SK-N-SH (cell line): ENCODE results near the gene CHRNB2. TPM values are rescaled to one million over a fixed set of nuclear protein-coding genes. Genes with fewer than 3 reads are reported as not detected.

Source experiments
- CTCF ChIA-PET: fragments of 300-600, 350-600 bp; formaldehyde crosslinking; extraction: SDS; loops from one replicate; lab custom pipeline; 2021; lab: Yijun Ruan, JAX
- POLR2A ChIA-PET: fragments of 350-600 bp; sonication (Branson Sonifier 250); formaldehyde crosslinking; extraction: SDS; loops from one replicate; lab custom pipeline; 2020; ENCODE audit warnings: antibody characterized with exemption, inconsistent platforms; lab: Yijun Ruan, JAX
- DNase-seq: peaks from one replicate; pipeline ENCODE4 v3.0.0; 2012
- H2AFZ ChIP-seq: fragments of 200-600 bp; sonication (generic); 2 replicates; pipeline ENCODE4 v1.8.1; 2016; ENCODE audit warnings: antibody characterized with exemption, mild to moderate bottlenecking, low read depth
- H3F3A ChIP-seq: fragments of 200-600 bp; sonication (generic); replicated peaks from 2 replicates; pipeline ENCODE3; 2016; ENCODE audit warnings: antibody characterized with exemption, mild to moderate bottlenecking; ENCODE audit not compliant: insufficient read depth
- H3K27ac ChIP-seq, 2 experiments: fragments of 200-500 bp in 1 of 2; fragments of 200-600 bp in 1 of 2; sonication (Bioruptor generic) in 1 of 2; sonication (generic), shearing (Covaris generic) in 1 of 2; 2 replicates each; pipeline versions ENCODE4 v1.5.1 to v1.6.1; 2014 to 2016; ENCODE audit warnings: low read depth in 2 of 2, inconsistent platforms in 1 of 2, low read length in 1 of 2, mild to moderate bottlenecking in 1 of 2, mixed read lengths in 1 of 2
- H3K27me3 ChIP-seq: fragments of 200-600 bp; sonication (generic), shearing (Covaris generic); 2 replicates; pipeline ENCODE4 v1.6.1; 2016; ENCODE audit warnings: mixed run types; ENCODE audit not compliant: insufficient read depth
- H3K36me3 ChIP-seq, 2 experiments: fragments of 200-500 bp in 1 of 2; fragments of 200-600 bp in 1 of 2; sonication (Bioruptor generic) in 1 of 2; sonication (generic) in 1 of 2; replicated peaks in 1 of 2; 2 replicates each; pipeline versions ENCODE3 to v1.5.1; 2014 to 2016; ENCODE audit warnings: low read length in 1 of 2, mild to moderate bottlenecking in 1 of 2; ENCODE audit not compliant: insufficient read depth in 2 of 2, control insufficient read depth in 1 of 2
- H3K4me1 ChIP-seq, 2 experiments: fragments of 200-500 bp in 1 of 2; fragments of 200-600 bp in 1 of 2; sonication (Bioruptor generic) in 1 of 2; sonication (generic), shearing (Covaris generic) in 1 of 2; 2 replicates each; pipeline versions ENCODE4 v1.5.1 to v1.6.1; 2014 to 2016; ENCODE audit warnings: low read depth in 1 of 2, low read length in 1 of 2, mixed run types in 1 of 2; ENCODE audit not compliant: insufficient read depth in 2 of 2, control insufficient read depth in 1 of 2
- H3K4me2 ChIP-seq: fragments of 200-600 bp; sonication (generic), shearing (Covaris generic); 2 replicates; pipeline ENCODE4 v1.6.1; 2017; ENCODE audit warnings: mixed run types
- H3K4me3 ChIP-seq, 2 experiments: fragments of 200-500 bp in 1 of 2; fragments of 200-600 bp in 1 of 2; sonication (Bioruptor generic) in 1 of 2; sonication (generic), shearing (Covaris generic) in 1 of 2; 2 replicates each; pipeline versions ENCODE4 v1.5.1 to v1.8.1; 2014 to 2016; ENCODE audit warnings: low read depth in 2 of 2, inconsistent platforms in 1 of 2, low read length in 1 of 2, mild to moderate bottlenecking in 1 of 2, mixed read lengths in 1 of 2, moderate library complexity in 1 of 2
- H3K79me2 ChIP-seq: fragments of 200-600 bp; sonication (generic); 2 replicates; pipeline ENCODE4 v1.8.1; 2017; ENCODE audit warnings: mild to moderate bottlenecking; ENCODE audit not compliant: insufficient read depth
- H3K9ac ChIP-seq: fragments of 200-600 bp; sonication (generic); 2 replicates; pipeline ENCODE4 v1.6.1; 2017; ENCODE audit warnings: mixed run types
- H3K9me2 ChIP-seq: fragments of 200-600 bp; sonication (generic); 2 replicates; pipeline ENCODE4 v1.6.1; 2017; ENCODE audit warnings: mixed run types
- H3K9me3 ChIP-seq: fragments of 200-600 bp; sonication (generic); 2 replicates; pipeline ENCODE4 v1.6.1; 2017; ENCODE audit warnings: mixed run types, mild to moderate bottlenecking, moderate library complexity
- H4K20me1 ChIP-seq: fragments of 200-600 bp; sonication (generic); 2 replicates; pipeline ENCODE4 v1.6.1; 2017; ENCODE audit warnings: mild to moderate bottlenecking, mixed run types; ENCODE audit not compliant: insufficient read depth
- FOXJ3 ChIP-seq: sonication (generic); formaldehyde crosslinking; IDR thresholded peaks from 2 replicates; pipeline ENCODE4 v1.5.1; 2020; ENCODE audit warnings: mild to moderate bottlenecking, missing genetic modification reagents
- FOXM1 ChIP-seq: IDR thresholded peaks from 2 replicates; pipeline ENCODE4 v1.4.0; 2012; ENCODE audit warnings: low read depth, mild to moderate bottlenecking
- GATA2 ChIP-seq: sonication (generic); formaldehyde crosslinking; IDR thresholded peaks from 2 replicates; pipeline ENCODE4 v1.5.0; 2020; ENCODE audit warnings: mild to moderate bottlenecking, missing genetic modification reagents
- JUND ChIP-seq: IDR thresholded peaks from 2 replicates; pipeline ENCODE4 v1.4.0; 2012
- RAD21 ChIP-seq: IDR thresholded peaks from 2 replicates; pipeline ENCODE4 v1.6.1; 2012; ENCODE audit warnings: mild to moderate bottlenecking, low read length
- RFX5 ChIP-seq: IDR thresholded peaks from 2 replicates; pipeline ENCODE4 v1.6.1; 2012; ENCODE audit warnings: mild to moderate bottlenecking, improper control_type of control experiment, low read length
- RXRA ChIP-seq: IDR thresholded peaks from 2 replicates; pipeline ENCODE4 v1.4.0; 2012; ENCODE audit warnings: low read depth, mild to moderate bottlenecking, borderline replicate concordance
- WGBS: methylation state at CpG from one replicate; pipeline ENCODE4 v1.1.6; 2017; ENCODE audit warnings: low lambda C conversion rate; 5-methylcytosine and 5-hydroxymethylcytosine counted together
- polyA plus RNA-seq, 3 experiments: library from polyadenylated mRNA; depleted of rRNA; stranded (reverse); fragments of >200 nt; gene quantifications; 2 replicates each; pipeline ENCODE4 v1.2.3, GENCODE V29; 2012
- TF ChIP-seq, protein P1 (sequence below): IDR thresholded peaks from 2 replicates; pipeline ENCODE4 v1.4.0; 2012; ENCODE audit warnings: low read depth, borderline replicate concordance
- TF ChIP-seq, protein P2 (sequence below): IDR thresholded peaks from 2 replicates; pipeline ENCODE4 v1.6.1; 2012; ENCODE audit warnings: mild to moderate bottlenecking, low read depth, low read length, moderate library complexity
- TF ChIP-seq, protein P3 (sequence below): fragments of 150-350 bp; IDR thresholded peaks from 2 replicates; pipeline ENCODE4 v1.6.1; 2017; ENCODE audit warnings: antibody characterized with exemption, low read length, low read depth, borderline replicate concordance

CHRNB2 gene
- polyA plus RNA-seq, 1 of the 3 experiments (the other 2 are of a cell fraction) = 0.64 TPM

DNA sequence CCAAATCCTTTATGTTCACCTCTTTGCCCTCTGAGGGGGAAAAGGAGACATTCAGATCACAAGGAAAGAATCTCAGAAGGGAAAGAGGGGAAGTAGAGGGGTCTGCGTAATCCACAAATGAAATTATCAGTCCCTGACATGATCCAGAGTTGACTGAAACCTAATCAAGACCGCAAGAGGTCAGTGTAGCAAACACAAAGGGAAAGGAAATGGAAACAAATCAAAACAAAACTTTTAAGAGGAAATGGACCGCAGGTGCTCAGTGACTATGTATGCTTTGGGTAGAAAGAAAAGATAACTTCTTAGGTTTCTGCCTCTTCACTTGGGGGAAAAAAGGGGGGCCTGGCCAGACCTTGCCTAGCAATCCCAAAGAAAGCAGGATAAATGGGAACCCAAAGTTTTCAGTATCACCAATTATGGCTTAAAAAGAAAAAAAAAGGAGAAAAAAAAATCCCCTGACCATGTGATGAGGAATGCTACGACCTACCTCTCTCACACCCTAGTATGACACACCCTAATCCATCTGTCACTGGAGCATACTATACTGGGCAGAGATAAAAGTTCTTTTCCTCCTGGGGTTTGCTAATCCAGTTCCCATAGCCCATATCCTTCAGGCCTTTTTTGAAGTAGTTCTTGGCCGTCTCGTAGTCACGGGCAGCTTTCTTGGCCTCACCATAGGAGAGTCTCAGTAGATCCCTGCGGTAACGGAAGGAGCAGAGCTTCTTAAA is 16.9 kb downstream of the CHRNB2 start:
- no peaks in the 10 kb centered on the region for H3K79me2 ChIP-seq
- H3K9me2 ChIP-seq = no peaks in the 10 kb centered on the region
- no peak overlapping the region for H3K4me3 ChIP-seq
- WGBS = 85% methylated on average over 9 of the region's 9 CpGs
- no peak for DNase-seq
- no peaks in the 10 kb centered on the region for H3F3A ChIP-seq
- peak overlapping the region in 1 of 2 experiments; percentile 68; a peak in 2 of 4 replicates for H3K27ac ChIP-seq
- peaks cover 80 to 97% of the 10 kb centered on the region in 2 experiments for H3K36me3 ChIP-seq
- POLR2A ChIA-PET = no interaction called here
- no peaks in the 10 kb centered on the region for H3K27me3 ChIP-seq
- H3K9ac ChIP-seq = no peak overlapping the region
- H3K4me1 ChIP-seq = peaks cover 0 to 11% of the 10 kb centered on the region in 2 experiments; a peak in 2 of 4 replicates
- TF ChIP-seq GATA2 = no peak
- TF ChIP-seq RAD21 = peak; percentile 43
- CTCF ChIA-PET = interaction anchor here (0.9 to 1.6 kb wide), 3 partner anchors 294 to 360 kb away, joined by 3 to 5 read pairs (median 4); no protein-coding TSS in a partner anchor
- H2AFZ ChIP-seq = no peak overlapping the region
- H4K20me1 ChIP-seq = peaks cover 14% of the 10 kb centered on the region
- no peaks in the 10 kb centered on the region for H3K9me3 ChIP-seq
- H3K4me2 ChIP-seq = no peak overlapping the region

DNA sequence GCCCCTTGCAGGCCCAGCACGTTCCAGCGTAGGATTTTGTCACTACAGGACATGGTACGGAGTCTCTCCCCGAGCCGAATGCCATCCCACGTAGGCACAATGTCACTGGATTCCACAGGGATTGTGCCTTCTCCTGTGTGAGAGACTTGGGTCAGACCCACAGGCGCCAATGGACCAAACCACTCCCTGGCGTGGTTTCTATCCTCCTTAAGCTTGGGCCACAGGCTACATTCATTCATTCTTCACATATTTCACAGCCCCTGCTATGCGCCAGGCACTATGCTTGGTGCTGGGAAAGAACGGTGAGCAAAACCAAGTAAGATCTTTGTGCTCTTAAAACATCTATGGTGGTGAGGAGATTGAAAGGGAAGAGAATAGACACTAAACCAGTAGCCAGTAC is 18.7 kb downstream of the CHRNB2 start:
- Histone ChIP-seq H3K27ac (no peak overlapping the region), H3F3A (no peaks in the 10 kb centered on the region), H2AFZ (no peak overlapping the region), H3K9me3 (no peaks in the 10 kb centered on the region), H3K27me3 (no peaks in the 10 kb centered on the region), H3K9ac (no peak overlapping the region), H4K20me1 (peaks cover 14% of the 10 kb centered on the region), H3K9me2 (no peaks in the 10 kb centered on the region), H3K4me2 (no peak overlapping the region), H3K79me2 (no peaks in the 10 kb centered on the region), H3K4me1 (peaks cover 0 to 11% of the 10 kb centered on the region in 2 experiments; a peak in 2 of 4 replicates), H3K36me3 (peaks cover 86 to 97% of the 10 kb centered on the region in 2 experiments), H3K4me3 (no peak overlapping the region)
- WGBS = 95% methylated on average over 7 of the region's 10 CpGs
- CTCF ChIA-PET = interaction anchor here (1.5 kb wide), 1 partner anchor 358 kb away, joined by 4 read pairs; no protein-coding TSS in a partner anchor
- no peak for DNase-seq
- POLR2A ChIA-PET = no interaction called here
- TF ChIP-seq, protein P1, sequence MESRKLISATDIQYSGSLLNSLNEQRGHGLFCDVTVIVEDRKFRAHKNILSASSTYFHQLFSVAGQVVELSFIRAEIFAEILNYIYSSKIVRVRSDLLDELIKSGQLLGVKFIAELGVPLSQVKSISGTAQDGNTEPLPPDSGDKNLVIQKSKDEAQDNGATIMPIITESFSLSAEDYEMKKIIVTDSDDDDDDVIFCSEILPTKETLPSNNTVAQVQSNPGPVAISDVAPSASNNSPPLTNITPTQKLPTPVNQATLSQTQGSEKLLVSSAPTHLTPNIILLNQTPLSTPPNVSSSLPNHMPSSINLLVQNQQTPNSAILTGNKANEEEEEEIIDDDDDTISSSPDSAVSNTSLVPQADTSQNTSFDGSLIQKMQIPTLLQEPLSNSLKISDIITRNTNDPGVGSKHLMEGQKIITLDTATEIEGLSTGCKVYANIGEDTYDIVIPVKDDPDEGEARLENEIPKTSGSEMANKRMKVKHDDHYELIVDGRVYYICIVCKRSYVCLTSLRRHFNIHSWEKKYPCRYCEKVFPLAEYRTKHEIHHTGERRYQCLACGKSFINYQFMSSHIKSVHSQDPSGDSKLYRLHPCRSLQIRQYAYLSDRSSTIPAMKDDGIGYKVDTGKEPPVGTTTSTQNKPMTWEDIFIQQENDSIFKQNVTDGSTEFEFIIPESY = no peak
- TF ChIP-seq, protein P2, sequence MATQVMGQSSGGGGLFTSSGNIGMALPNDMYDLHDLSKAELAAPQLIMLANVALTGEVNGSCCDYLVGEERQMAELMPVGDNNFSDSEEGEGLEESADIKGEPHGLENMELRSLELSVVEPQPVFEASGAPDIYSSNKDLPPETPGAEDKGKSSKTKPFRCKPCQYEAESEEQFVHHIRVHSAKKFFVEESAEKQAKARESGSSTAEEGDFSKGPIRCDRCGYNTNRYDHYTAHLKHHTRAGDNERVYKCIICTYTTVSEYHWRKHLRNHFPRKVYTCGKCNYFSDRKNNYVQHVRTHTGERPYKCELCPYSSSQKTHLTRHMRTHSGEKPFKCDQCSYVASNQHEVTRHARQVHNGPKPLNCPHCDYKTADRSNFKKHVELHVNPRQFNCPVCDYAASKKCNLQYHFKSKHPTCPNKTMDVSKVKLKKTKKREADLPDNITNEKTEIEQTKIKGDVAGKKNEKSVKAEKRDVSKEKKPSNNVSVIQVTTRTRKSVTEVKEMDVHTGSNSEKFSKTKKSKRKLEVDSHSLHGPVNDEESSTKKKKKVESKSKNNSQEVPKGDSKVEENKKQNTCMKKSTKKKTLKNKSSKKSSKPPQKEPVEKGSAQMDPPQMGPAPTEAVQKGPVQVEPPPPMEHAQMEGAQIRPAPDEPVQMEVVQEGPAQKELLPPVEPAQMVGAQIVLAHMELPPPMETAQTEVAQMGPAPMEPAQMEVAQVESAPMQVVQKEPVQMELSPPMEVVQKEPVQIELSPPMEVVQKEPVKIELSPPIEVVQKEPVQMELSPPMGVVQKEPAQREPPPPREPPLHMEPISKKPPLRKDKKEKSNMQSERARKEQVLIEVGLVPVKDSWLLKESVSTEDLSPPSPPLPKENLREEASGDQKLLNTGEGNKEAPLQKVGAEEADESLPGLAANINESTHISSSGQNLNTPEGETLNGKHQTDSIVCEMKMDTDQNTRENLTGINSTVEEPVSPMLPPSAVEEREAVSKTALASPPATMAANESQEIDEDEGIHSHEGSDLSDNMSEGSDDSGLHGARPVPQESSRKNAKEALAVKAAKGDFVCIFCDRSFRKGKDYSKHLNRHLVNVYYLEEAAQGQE = no peak
- no peak for TF ChIP-seq FOXM1
- TF ChIP-seq FOXJ3 (CRISPR knock-in tag) = no peak
- no peak for TF ChIP-seq RXRA
- TF ChIP-seq, protein P3, sequence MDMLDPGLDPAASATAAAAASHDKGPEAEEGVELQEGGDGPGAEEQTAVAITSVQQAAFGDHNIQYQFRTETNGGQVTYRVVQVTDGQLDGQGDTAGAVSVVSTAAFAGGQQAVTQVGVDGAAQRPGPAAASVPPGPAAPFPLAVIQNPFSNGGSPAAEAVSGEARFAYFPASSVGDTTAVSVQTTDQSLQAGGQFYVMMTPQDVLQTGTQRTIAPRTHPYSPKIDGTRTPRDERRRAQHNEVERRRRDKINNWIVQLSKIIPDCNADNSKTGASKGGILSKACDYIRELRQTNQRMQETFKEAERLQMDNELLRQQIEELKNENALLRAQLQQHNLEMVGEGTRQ = no peak
- no peak for TF ChIP-seq JUND
- TF ChIP-seq RFX5 = no peak
